GM06990 (cell line): ENCODE data around the gene RCOR1.
A peak's percentile ranks its signal among the peaks of the same experiment; 100 is the strongest.
"Not testable (repeated sequence)": the region's sequence is repeated elsewhere in the genome, so short reads cannot be mapped to it uniquely, and the experiment has no call there.

Experiments used
- DNase-seq: peaks from one replicate; pipeline ENCODE4 v3.0.0-alpha.2; 2011; ENCODE audit not compliant: insufficient read length; ENCODE audit errors: extremely low read depth
- H3K27me3 ChIP-seq: replicated peaks from 2 replicates; pipeline ENCODE4 v1.6.0; 2011; ENCODE audit warnings: low read length; ENCODE audit not compliant: control insufficient read depth, insufficient read depth
- H3K36me3 ChIP-seq: 2 replicates; pipeline ENCODE4 v1.5.1; 2011; ENCODE audit warnings: low read length; ENCODE audit not compliant: control insufficient read depth, insufficient read depth
- H3K4me3 ChIP-seq: replicated peaks from 2 replicates; pipeline ENCODE4 v1.5.1; 2011; ENCODE audit warnings: low read depth, mild to moderate bottlenecking, control low read depth, low read length
- CTCF ChIP-seq: IDR thresholded peaks from 2 replicates; pipeline ENCODE4 v1.5.1; 2011; ENCODE audit warnings: low read length, control low read depth, mild to moderate bottlenecking, inconsistent platforms; ENCODE audit not compliant: insufficient read depth, poor library complexity, severe bottlenecking

Gene RCOR1

GRCh38 chr14:102760496-102761193 is 168.2 kb downstream of the RCOR1 start:
- Histone ChIP-seq H3K36me3 (no peaks in the 10 kb centered on the region), H3K27me3 (no peaks in the 10 kb centered on the region), H3K4me3 (no peak overlapping the region)
- no peak for DNase-seq
- no peak for TF ChIP-seq CTCF

DNA sequence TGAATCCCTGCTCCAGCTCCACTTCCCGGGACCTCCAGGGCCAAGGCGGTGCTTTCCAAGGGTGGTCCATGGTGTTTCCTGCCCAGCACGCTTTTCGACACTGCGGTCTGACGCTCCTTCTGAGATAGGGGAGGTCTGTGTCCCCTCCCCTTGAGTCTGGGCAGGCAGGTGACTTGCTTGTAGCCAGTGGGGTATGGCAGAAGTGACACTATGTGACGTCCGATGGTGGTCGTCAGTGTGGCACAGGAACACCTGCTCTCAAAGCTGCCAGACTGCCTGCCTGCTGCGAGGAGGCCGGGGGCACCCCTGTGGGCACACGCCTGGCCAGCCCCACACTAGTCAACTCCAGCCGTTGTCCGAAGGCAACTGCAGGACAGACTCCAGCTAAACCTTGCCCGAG is 168.8 kb downstream of the RCOR1 start:
- no peaks in the 10 kb centered on the region for H3K27me3 ChIP-seq
- TF ChIP-seq CTCF, result no peak
- no peak overlapping the region for H3K4me3 ChIP-seq
- DNase-seq, result no peak
- H3K36me3 ChIP-seq, result no peaks in the 10 kb centered on the region

DNA sequence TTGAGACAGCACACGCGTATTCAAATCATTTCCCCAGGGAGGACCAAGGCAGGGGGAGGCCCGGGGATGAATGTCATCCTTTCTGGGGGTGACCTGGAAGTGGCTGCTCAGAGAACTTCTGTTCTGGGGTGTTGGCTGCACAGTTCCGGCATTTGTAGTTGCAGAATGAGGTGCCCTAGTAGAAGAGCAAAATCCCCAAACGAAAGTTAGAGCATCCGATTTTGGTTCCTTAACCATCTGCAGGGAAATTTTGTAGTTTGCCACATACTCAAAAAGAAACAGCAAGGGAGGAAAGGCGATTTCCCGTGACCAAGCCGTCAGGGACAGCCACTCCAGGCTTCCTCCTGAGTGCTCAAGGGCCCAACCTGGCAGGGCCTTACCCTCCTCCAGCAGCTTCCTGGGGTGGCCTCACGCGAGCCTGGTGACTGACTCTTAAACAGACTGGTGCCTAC is 171.8 kb downstream of the RCOR1 start:
- Histone ChIP-seq H3K36me3 (no peaks in the 10 kb centered on the region), H3K27me3 (no peaks in the 10 kb centered on the region), H3K4me3 (no peak overlapping the region)
- no peak for TF ChIP-seq CTCF
- peak; percentile 82 for DNase-seq

- DNase-seq, H3K4me3 ChIP-seq, H3K36me3 ChIP-seq, H3K27me3 ChIP-seq: not testable (repeated sequence)
These were observed 173.3 kb downstream of the RCOR1 start for GRCh38 chr14:102765770-102766169.

- Histone ChIP-seq H3K36me3 (no peaks in the 10 kb centered on the region), H3K4me3 (no peak overlapping the region), H3K27me3 (no peaks in the 10 kb centered on the region)
- no peak for TF ChIP-seq CTCF
- DNase-seq, result peak; percentile 59
These were observed 176.0 kb downstream of the RCOR1 start for GRCh38 chr14:102768223-102769048.

GRCh38 chr14:102769049-102769327 is 176.5 kb downstream of the RCOR1 start:
- no peaks in the 10 kb centered on the region for H3K27me3 ChIP-seq
- H3K4me3 ChIP-seq, result no peak overlapping the region
- H3K36me3 ChIP-seq, result no peaks in the 10 kb centered on the region
- no peak for DNase-seq
- TF ChIP-seq CTCF, result no peak
